BJ (cell line): ENCODE data around the gene DCLK2. TPM values are rescaled to one million over a fixed set of nuclear protein-coding genes. Genes with fewer than 3 reads are reported as not detected.

Source experiments
- CTCF ChIA-PET: fragments of 350-600 bp; formaldehyde crosslinking; extraction: SDS; loops from one replicate; lab custom pipeline; 2021; ENCODE audit warnings: antibody characterized with exemption, inconsistent platforms; lab: Yijun Ruan, JAX
- POLR2A ChIA-PET: fragments of 300-600 bp; sonication (Branson Sonifier 250); formaldehyde crosslinking; extraction: SDS; loops from one replicate; lab custom pipeline; 2021; ENCODE audit warnings: antibody characterized with exemption; lab: Charles Lee
- DNase-seq: peaks from one replicate; pipeline ENCODE4 v3.0.0-alpha.2; 2011; ENCODE audit warnings: low read depth
- H3K27me3 ChIP-seq: 2 replicates; pipeline ENCODE4 v1.6.0; 2011; ENCODE audit warnings: low read length; ENCODE audit not compliant: control insufficient read depth, insufficient read depth
- H3K36me3 ChIP-seq: 2 replicates; pipeline ENCODE4 v1.5.1; 2011; ENCODE audit warnings: low read length; ENCODE audit not compliant: control insufficient read depth, insufficient read depth
- H3K4me3 ChIP-seq: 2 replicates; pipeline ENCODE4 v1.5.1; 2011; ENCODE audit warnings: low read depth, mild to moderate bottlenecking, control low read depth, low read length
- CTCF ChIP-seq: IDR thresholded peaks from 2 replicates; pipeline ENCODE4 v1.5.1; 2011; ENCODE audit warnings: low read depth, mild to moderate bottlenecking, control low read depth, inconsistent platforms, low read length, moderate library complexity; ENCODE audit not compliant: insufficient read depth
- polyA plus RNA-seq: library from polyadenylated mRNA; depleted of rRNA; stranded (reverse); fragments of >200 nt; gene quantifications from 2 replicates; pipeline ENCODE4 v1.2.3, GENCODE V29; 2011

Gene DCLK2
- polyA plus RNA-seq, 1 experiment: 38.8 TPM

- ChIA-PET CTCF (interaction anchor here (0.8 to 3.6 kb wide), 10 partner anchors 17 to 236 kb away, joined by 3 to 14 read pairs (median 4); no protein-coding TSS in a partner anchor), POLR2A (no interaction called here)
- TF ChIP-seq CTCF: peak; percentile 42
Observed at GRCh38 chr4:150217192-150217591, 138.9 kb downstream of the DCLK2 start.

GRCh38 chr4:150217808-150218207 is 139.6 kb downstream of the DCLK2 start:
- no peak for TF ChIP-seq CTCF
- POLR2A ChIA-PET: no interaction called here
- H3K4me3 ChIP-seq: no peak overlapping the region
- no peaks in the 10 kb centered on the region for H3K27me3 ChIP-seq
- no peak for DNase-seq
- H3K36me3 ChIP-seq: peaks cover 9% of the 10 kb centered on the region
- CTCF ChIA-PET: interaction anchor here (0.8 to 3.6 kb wide), 8 partner anchors 18 to 216 kb away, joined by 3 to 14 read pairs (median 4); no protein-coding TSS in a partner anchor

More at GRCh38 chr4:150217192-150217591, 138.9 kb downstream of the DCLK2 start:
- H3K36me3 ChIP-seq: peaks cover 9% of the 10 kb centered on the region
- H3K4me3 ChIP-seq: no peak overlapping the region
- no peak for DNase-seq
- no peaks in the 10 kb centered on the region for H3K27me3 ChIP-seq

GRCh38 chr4:150218447-150218846 is 140.2 kb downstream of the DCLK2 start:
- no peak for DNase-seq
- POLR2A ChIA-PET: no interaction called here
- H3K4me3 ChIP-seq: no peak overlapping the region
- H3K27me3 ChIP-seq: no peaks in the 10 kb centered on the region
- H3K36me3 ChIP-seq: peaks cover 9% of the 10 kb centered on the region
- CTCF ChIA-PET: interaction anchor here (1.8 to 3.6 kb wide), 2 partner anchors 24 to 214 kb away, joined by 9 to 14 read pairs; no protein-coding TSS in a partner anchor
- no peak for TF ChIP-seq CTCF

- no peak for TF ChIP-seq CTCF
- ChIA-PET CTCF (interaction anchor here (1.2 to 3.6 kb wide), 3 partner anchors 11 to 213 kb away, joined by 3 to 14 read pairs (median 3); no protein-coding TSS in a partner anchor), POLR2A (interaction anchor here (0.6 kb wide), 1 partner anchor 136 kb away, joined by 3 read pairs; no protein-coding TSS in a partner anchor)
- Histone ChIP-seq H3K36me3 (peaks cover 7% of the 10 kb centered on the region), H3K4me3 (no peak overlapping the region), H3K27me3 (no peaks in the 10 kb centered on the region)
- DNase-seq: no peak
Observed at GRCh38 chr4:150219841-150220240, 141.6 kb downstream of the DCLK2 start.

- POLR2A ChIA-PET: interaction anchor here (0.7 to 1.2 kb wide), 4 partner anchors 14 to 220 kb away, joined by 3 to 6 read pairs (median 4); no protein-coding TSS in a partner anchor
- H3K27me3 ChIP-seq: no peaks in the 10 kb centered on the region
- CTCF ChIA-PET: interaction anchor here (0.6 to 1.5 kb wide), 5 partner anchors 14 to 226 kb away, joined by 3 to 4 read pairs (median 4); no protein-coding TSS in a partner anchor
- peaks cover 10% of the 10 kb centered on the region for H3K36me3 ChIP-seq
- H3K4me3 ChIP-seq: no peak overlapping the region
- TF ChIP-seq CTCF: no peak
- DNase-seq: peak; percentile 98
Observed at GRCh38 chr4:150224896-150225591, 146.8 kb downstream of the DCLK2 start.
